CD4-positive, alpha-beta T cell treated with Interleukin-17A for 1 hour (primary cell): Measurements from ENCODE around the gene TMC3.
"Not testable (repeated sequence)": the region's sequence is repeated elsewhere in the genome, so short reads cannot be mapped to it uniquely, and the experiment has no call there.

Source experiments
- DNase-seq: peaks from one replicate; pipeline ENCODE4 v3.0.0-alpha.2; 2020

TMC3 gene

DNA sequence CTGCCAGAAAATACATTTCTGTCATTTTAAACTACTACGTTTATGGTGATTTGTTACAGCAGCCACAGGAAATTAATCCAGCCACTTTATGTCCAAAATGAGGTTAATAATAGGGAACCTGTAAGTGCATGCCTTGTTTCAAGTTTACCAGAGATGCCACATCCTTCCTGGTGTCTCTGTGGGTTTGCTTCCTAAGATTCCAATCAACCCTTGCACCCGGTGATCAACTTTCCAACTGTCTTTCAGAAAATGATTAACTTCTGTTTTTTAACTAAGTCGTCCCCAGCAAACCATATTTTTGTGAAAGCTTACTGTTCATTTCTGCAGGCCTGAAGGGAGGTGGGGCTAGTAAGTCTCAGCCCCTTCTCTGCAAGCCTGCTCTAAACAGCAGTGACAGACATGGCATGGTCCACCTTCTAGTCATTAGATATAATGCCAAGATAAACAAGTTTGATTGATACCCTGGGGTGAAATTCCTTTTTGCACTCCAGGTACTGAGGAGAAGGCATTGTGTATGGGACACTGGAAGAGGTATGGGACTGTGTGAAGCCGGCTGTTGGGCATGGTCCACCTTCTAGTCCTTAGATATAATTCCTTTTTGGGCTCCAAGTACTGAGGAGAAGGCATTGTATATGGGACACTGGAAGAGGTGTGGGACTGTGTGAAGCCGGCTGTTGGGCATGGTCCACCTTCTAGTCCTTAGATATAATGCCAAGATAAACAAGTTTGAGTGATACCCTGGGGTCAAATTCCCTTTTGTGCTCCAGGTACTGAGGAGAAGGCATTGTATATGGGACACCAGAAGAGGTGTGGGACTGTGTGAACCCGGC lies 11.1 kb upstream of the TMC3 start:
- DNase-seq, result no peak

GRCh38 chr15:81381720-81382119 lies 7.7 kb upstream of the TMC3 start:
- no peak for DNase-seq

- DNase-seq, result no peak
Measured at GRCh38 chr15:81380668-81381067, 6.7 kb upstream of the TMC3 start.

- DNase-seq, result no peak
Measured at GRCh38 chr15:81380203-81380602, 6.2 kb upstream of the TMC3 start.

DNA sequence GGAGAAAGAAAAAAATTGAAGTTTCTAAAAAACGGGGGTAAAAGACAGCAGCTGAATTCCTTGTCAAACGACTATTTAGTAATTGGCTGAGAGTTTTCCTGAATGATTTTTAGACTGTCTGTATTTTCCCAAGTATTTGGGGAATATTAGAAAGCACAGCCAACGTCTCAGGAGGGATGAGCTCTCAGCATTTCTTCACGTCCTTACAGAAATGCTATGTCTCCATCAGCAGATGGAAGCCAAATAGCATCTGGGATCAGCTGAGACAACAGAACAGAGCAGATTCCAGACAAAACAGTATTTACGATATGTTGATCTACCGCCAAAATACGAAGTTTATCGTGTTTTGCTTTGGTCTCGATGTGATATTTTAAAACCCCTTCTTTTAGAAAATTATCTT lies 5.3 kb upstream of the TMC3 start:
- no peak for DNase-seq

GRCh38 chr15:81378443-81378842 lies 4.4 kb upstream of the TMC3 start:
- no peak for DNase-seq

GRCh38 chr15:81377871-81378270 lies 3.9 kb upstream of the TMC3 start:
- DNase-seq, result no peak

- DNase-seq, result no peak
Measured at GRCh38 chr15:81376231-81376630, 2.2 kb upstream of the TMC3 start.

- DNase-seq, result no peak
Measured at GRCh38 chr15:81375461-81375860, 1.4 kb upstream of the TMC3 start.

GRCh38 chr15:81373176-81373575 lies 837 bp downstream of the TMC3 start:
- DNase-seq, result no peak

DNA sequence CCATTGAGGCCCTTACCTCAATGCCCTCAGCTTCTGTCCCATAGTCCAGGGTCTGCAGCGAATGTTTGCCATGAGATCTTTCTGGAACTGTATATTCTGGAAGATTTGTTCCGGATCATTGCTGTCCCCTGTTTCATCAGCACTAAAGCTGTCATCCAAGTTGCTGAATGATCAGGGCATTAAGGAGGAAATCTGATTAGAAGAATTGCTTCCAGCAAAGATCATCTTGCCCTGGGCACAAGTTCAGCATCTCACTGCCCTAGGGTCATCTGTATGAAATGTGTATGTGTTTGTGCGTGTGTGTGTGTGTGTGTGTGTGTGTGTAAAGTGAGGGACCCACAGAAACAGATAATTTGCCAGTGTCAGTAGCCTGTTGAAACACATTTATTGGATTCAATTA lies 1.4 kb downstream of the TMC3 start:
- no peak for DNase-seq

- DNase-seq, result no peak
Measured at GRCh38 chr15:81363718-81364500, 10.1 kb downstream of the TMC3 start.

- no peak for DNase-seq
Measured at GRCh38 chr15:81363276-81363675, 10.7 kb downstream of the TMC3 start.

DNA sequence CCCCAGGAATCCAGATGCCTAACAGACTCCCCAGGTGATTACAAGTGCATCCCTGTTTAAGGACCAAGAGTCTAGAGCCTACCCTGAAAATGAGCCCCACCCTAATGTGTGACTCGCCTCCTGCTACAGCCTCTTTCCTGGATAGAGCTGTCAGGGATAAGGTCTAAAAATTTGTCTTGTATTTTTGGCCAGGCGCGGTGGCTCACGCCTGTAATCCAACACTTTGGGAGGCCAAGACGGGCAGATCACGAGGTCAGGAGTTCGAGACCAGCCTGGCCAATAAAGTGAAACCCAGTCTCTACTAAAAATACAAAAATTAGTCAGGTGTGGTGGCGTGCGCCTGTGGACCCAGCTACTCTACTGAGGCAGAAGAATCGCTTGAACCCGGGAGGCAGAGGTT lies 11.2 kb downstream of the TMC3 start:
- DNase-seq, result no peak

- DNase-seq, result no peak
Measured at GRCh38 chr15:81361891-81362290, 12.1 kb downstream of the TMC3 start.

- no peak for DNase-seq
Measured at GRCh38 chr15:81360491-81360890, 13.5 kb downstream of the TMC3 start.

DNA sequence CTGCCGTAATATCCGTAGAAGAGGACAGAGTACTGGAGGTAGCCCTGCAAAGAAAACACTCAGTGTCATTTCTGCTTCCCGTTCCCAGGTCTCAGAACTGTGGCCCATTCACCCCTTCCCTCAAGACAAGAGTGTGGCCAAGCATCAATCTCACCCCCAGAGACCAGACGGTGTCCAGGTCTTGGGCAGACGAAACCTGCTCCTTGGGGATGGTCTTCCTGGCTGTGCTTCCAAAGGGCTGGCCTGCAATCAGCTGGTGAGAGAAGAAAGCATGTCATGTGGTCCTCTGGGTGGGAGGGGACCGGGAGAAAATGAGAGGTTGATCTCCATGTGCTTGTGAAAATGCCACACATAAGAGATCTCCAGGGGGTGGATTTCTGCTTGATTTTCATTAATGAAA lies 15.8 kb downstream of the TMC3 start:
- no peak for DNase-seq

DNA sequence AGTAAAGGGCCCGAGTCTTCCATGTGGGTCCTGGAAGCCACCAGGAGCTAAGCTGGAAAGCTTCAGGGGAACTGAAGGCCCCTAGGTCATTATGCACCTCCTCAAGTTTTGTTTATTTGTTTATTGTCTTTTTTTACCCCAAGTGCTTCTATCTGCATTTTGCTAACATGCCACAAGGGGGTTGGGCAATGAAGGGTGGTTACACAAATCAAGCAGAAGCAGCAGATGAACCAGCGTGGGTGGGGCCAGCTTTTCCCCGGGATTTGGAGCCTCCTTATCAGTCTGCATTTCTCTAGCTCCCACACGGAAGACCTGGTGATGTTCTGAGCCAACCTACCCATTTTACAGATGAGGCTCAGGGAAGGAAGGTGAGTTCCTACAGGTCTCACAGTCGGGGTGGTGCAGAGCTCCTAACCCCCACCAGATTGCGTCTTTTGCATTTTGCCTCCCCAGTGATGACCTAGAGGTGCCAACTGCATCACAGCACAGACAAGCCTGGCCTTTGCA lies 16.8 kb downstream of the TMC3 start:
- DNase-seq, result no peak

GRCh38 chr15:81356252-81356651 lies 17.8 kb downstream of the TMC3 start:
- DNase-seq, result no peak

DNA sequence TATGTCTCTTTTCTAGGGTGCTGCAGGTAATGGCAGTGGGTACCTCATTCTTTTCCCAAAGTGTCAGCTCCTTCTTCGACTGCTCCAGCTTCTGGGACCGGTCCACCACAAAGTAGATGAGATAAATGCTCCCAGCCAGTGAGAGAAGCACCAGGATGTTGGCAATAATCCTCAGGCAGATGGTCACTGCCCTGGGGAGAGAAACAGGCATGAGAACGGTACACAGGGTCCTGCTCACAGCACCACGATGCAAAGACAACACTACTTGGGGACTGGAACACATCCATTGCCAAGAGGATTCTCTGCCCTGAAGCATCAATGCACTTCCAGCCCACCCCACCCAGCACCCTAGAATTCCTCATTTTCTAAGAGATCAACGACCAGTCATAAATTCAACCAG lies 22.4 kb downstream of the TMC3 start:
- no peak for DNase-seq

DNA sequence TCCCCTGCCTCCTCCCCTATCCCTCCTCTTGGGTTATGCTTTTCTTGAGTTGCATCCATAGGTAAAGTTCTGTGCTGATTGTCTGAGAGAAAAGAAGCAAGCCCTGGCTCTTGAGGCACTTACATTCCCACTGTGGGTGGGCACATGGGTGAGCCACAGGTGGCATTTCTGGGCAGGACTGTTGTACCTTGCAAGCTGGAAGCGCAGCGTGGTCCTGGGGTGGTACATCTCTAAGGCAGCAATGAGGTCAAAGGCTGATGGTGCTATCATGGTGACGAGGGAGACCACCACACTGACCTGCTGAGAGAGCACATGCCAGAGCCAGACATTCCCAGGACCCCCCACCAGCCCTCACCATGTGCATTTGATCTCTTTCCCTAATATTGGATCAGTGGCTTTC lies 24.7 kb downstream of the TMC3 start:
- DNase-seq, result no peak

DNA sequence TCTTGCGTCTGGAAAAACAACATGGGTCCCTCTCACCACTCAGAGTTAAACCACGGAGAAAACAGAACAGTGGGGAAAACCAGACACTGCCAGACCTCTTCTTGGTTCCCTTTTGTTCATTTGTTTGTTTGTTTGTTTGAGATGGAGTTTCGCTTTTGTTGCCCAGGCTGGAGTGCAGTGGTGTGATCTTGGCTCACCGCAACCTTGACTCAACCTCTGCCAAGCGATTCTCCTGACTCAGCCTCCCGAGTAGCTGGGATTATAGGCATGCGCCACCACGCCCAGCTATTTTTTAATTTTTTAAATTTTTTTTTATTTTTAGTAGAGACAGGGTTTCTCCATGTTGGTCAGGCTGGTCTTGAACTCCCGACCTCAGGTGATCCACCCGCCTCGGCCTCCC lies 25.3 kb downstream of the TMC3 start:
- not testable (repeated sequence) for DNase-seq

- DNase-seq, result no peak
Measured at GRCh38 chr15:81347910-81348309, 26.1 kb downstream of the TMC3 start.

DNA sequence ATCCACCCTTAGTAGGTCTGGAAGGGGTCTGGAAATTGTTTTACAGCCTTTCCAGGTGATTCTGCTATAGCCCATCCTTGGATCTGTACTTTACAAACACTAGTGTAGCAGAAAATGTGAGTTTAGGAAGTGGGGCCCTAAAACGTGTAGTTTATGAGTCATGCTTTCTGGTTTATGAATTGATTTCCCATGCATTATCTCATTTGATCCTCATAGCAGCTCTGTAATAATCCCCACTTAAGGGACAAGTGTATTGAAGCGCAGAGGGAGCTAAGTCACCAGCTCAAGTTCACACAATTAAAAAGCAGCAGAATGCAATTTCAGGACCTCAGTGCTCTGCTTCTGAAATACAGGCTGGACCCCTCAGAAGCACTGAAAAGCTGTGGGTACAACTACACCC lies 27.4 kb downstream of the TMC3 start:
- DNase-seq, result no peak
